ENCODE measurements around the gene CHRFAM7A.
"Not testable (repeated sequence)": the region's sequence is repeated elsewhere in the genome, so short reads cannot be mapped to it uniquely, and the experiment has no call there.

CHRFAM7A gene

GRCh38 chr15:30321063-30321462, 72.3 kb downstream of the CHRFAM7A start:
- H3K9ac ChIP-seq (ENCODE audit: low read depth, low read length, poor library complexity, severe bottlenecking); H3K4me3 ChIP-seq (ENCODE audit: low read length, poor library complexity, severe bottlenecking); H3K9me2 ChIP-seq (replicated peaks; ENCODE audit: low read depth, low read length); H3K4me2 ChIP-seq (ENCODE audit: low read depth, low read length, poor library complexity, severe bottlenecking); H3K79me2 ChIP-seq (ENCODE audit: insufficient read depth, low read length); H3F3A ChIP-seq (ENCODE audit: low read depth); H3K4me1 ChIP-seq (ENCODE audit: insufficient read depth, low read length, poor library complexity, severe bottlenecking); H2AFZ ChIP-seq (ENCODE audit: low read length); H3K36me3 ChIP-seq (ENCODE audit: insufficient read depth, low read length); H4K20me1 ChIP-seq (ENCODE audit: insufficient read depth, low read length, poor library complexity, severe bottlenecking); H3K9me3 ChIP-seq (ENCODE audit: insufficient read depth, low read depth, low read length); H3K27me3 ChIP-seq (ENCODE audit: insufficient read depth, low read length, poor library complexity, severe bottlenecking): not testable (repeated sequence)

- not testable (repeated sequence) for H3K9me2 ChIP-seq (replicated peaks; ENCODE audit: low read depth, low read length); H3K4me1 ChIP-seq (ENCODE audit: insufficient read depth, low read length, poor library complexity, severe bottlenecking); H3K79me2 ChIP-seq (ENCODE audit: insufficient read depth, low read length); H2AFZ ChIP-seq (ENCODE audit: low read length); H4K20me1 ChIP-seq (ENCODE audit: insufficient read depth, low read length, poor library complexity, severe bottlenecking); H3K9ac ChIP-seq (ENCODE audit: low read depth, low read length, poor library complexity, severe bottlenecking); H3F3A ChIP-seq (ENCODE audit: low read depth); H3K27me3 ChIP-seq (ENCODE audit: insufficient read depth, low read length, poor library complexity, severe bottlenecking); H3K36me3 ChIP-seq (ENCODE audit: insufficient read depth, low read length); H3K4me3 ChIP-seq (ENCODE audit: low read length, poor library complexity, severe bottlenecking); H3K9me3 ChIP-seq (ENCODE audit: insufficient read depth, low read depth, low read length); H3K4me2 ChIP-seq (ENCODE audit: low read depth, low read length, poor library complexity, severe bottlenecking)
Measured at GRCh38 chr15:30315704-30316103, 77.6 kb downstream of the CHRFAM7A start.

- H3K79me2 ChIP-seq (ENCODE audit: insufficient read depth, low read length); H3K27me3 ChIP-seq (ENCODE audit: insufficient read depth, low read length, poor library complexity, severe bottlenecking); H3F3A ChIP-seq (ENCODE audit: low read depth); H3K9me2 ChIP-seq (replicated peaks; ENCODE audit: low read depth, low read length); H3K4me3 ChIP-seq (ENCODE audit: low read length, poor library complexity, severe bottlenecking); H3K9ac ChIP-seq (ENCODE audit: low read depth, low read length, poor library complexity, severe bottlenecking); H4K20me1 ChIP-seq (ENCODE audit: insufficient read depth, low read length, poor library complexity, severe bottlenecking); H3K9me3 ChIP-seq (ENCODE audit: insufficient read depth, low read depth, low read length); H3K36me3 ChIP-seq (ENCODE audit: insufficient read depth, low read length); H2AFZ ChIP-seq (ENCODE audit: low read length); H3K4me1 ChIP-seq (ENCODE audit: insufficient read depth, low read length, poor library complexity, severe bottlenecking); H3K4me2 ChIP-seq (ENCODE audit: low read depth, low read length, poor library complexity, severe bottlenecking): not testable (repeated sequence)
Measured at GRCh38 chr15:30310575-30310974, 82.8 kb downstream of the CHRFAM7A start.
